Cardiac fibroblast (primary cell): Measurements from ENCODE around the gene TMEM255B.
A peak's percentile ranks its signal among the peaks of the same experiment; 100 is the strongest.
"Not testable (repeated sequence)": the region's sequence is repeated elsewhere in the genome, so short reads cannot be mapped to it uniquely, and the experiment has no call there.

ENCODE experiments used
- DNase-seq, 2 donors: peaks; one replicate each; pipeline versions ENCODE4 v3.0.0 to v3.0.0-alpha.2; 2010; ENCODE audit warnings: low read depth in 2 of 2
- H3K4me3 ChIP-seq, 2 donors: replicated peaks in 1 of 2; 1 replicate in 1 of 2; 2 replicates in 1 of 2; pipeline ENCODE4 v1.5.1; 2011; ENCODE audit warnings: low read depth in 2 of 2, low read length in 2 of 2, mild to moderate bottlenecking in 2 of 2, moderate library complexity in 1 of 2
- CTCF ChIP-seq: IDR thresholded peaks from one replicate; pipeline ENCODE4 v1.5.1; 2011; ENCODE audit warnings: low read depth, mild to moderate bottlenecking, low read length, inconsistent platforms

Gene TMEM255B

GRCh38 chr13:113785051-113786010, 26.3 kb downstream of the TMEM255B start:
- TF ChIP-seq CTCF: no peak

GRCh38 chr13:113786262-113786841, 27.3 kb downstream of the TMEM255B start:
- no peak for TF ChIP-seq CTCF
- peak; percentile 37 to 73 for DNase-seq
- no peak overlapping the region for H3K4me3 ChIP-seq

More at GRCh38 chr13:113785051-113786010, 26.3 kb downstream of the TMEM255B start:
- no peak overlapping the region for H3K4me3 ChIP-seq
- peak; percentile 34 to 86 for DNase-seq

- no peak overlapping the region for H3K4me3 ChIP-seq
- DNase-seq: no peak
- no peak for TF ChIP-seq CTCF
Measured at GRCh38 chr13:113787694-113788093, 28.7 kb downstream of the TMEM255B start.

GRCh38 chr13:113788413-113789135, 29.5 kb downstream of the TMEM255B start:
- DNase-seq: no peak
- TF ChIP-seq CTCF: no peak

GRCh38 chr13:113789167-113789566, 30.1 kb downstream of the TMEM255B start:
- no peak overlapping the region for H3K4me3 ChIP-seq
- TF ChIP-seq CTCF: no peak
- DNase-seq: no peak

More at GRCh38 chr13:113788413-113789135, 29.5 kb downstream of the TMEM255B start:
- H3K4me3 ChIP-seq: no peak overlapping the region

- DNase-seq, H3K4me3 ChIP-seq: not testable (repeated sequence)
Measured at GRCh38 chr13:113789931-113790330, 30.9 kb downstream of the TMEM255B start.

- no peak for DNase-seq
- no peak overlapping the region for H3K4me3 ChIP-seq
- TF ChIP-seq CTCF: no peak
Measured at GRCh38 chr13:113791226-113791625, 32.2 kb downstream of the TMEM255B start.
